ENCODE results near the gene RNF19B. TPM values are rescaled to one million over a fixed set of nuclear protein-coding genes. Genes with fewer than 3 reads are reported as not detected.

Gene RNF19B
- total RNA-seq, 1 donor from 2014 or later, result 29.7 TPM

DNA sequence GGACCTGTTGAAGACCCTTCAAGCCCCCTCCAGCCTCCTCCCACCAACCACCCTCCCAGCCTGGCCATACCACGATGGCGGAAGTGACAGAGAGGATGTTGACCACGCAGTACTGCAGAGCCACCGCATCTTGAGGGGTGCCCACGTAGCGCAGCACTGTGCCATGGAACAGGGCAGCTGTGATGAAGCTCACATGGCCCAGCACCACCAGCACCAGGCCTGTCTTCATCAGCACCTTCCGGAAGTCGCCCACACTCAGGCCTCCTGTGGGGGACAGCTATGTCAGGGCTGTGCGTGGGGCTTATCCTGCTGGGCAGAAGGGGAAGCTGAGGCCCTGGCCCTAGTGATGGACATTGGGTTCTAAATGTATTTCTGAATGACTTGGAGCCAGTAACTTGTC is 66.6 kb downstream of the RNF19B start:
- Histone ChIP-seq H3K79me2 (ENCODE audit: insufficient read depth, low read length) (no peaks in the 10 kb centered on the region), H2AFZ (ENCODE audit: low read depth, low read length) (no peak overlapping the region), H3K4me3 (ENCODE audit: insufficient read depth, low read depth, low read length) (no peak overlapping the region), H3K27ac (ENCODE audit: low read depth, low read length) (no peak overlapping the region), H3K4me2 (ENCODE audit: low read length) (no peak overlapping the region), H3K36me3 (ENCODE audit: insufficient read depth, low read length) (no peaks in the 10 kb centered on the region), H4K20me1 (ENCODE audit: insufficient read depth, low read length) (no peaks in the 10 kb centered on the region), H3K9ac (ENCODE audit: low read length) (no peak overlapping the region), H3K4me1 (ENCODE audit: insufficient read depth, low read length) (peaks cover 2% of the 10 kb centered on the region), H3K9me3 (ENCODE audit: insufficient read depth, low read depth, low read length) (no peaks in the 10 kb centered on the region), H3K27me3 (ENCODE audit: insufficient read depth, low read length) (peaks cover 3% of the 10 kb centered on the region)
- Mint-ChIP-seq H3K4me3 (ENCODE audit: unreplicated experiment) (no peak overlapping the region), H3K27me3 (ENCODE audit: low read depth, unreplicated experiment) (peaks cover 59% of the 10 kb centered on the region), H3K4me1 (ENCODE audit: low read depth, unreplicated experiment) (no peaks in the 10 kb centered on the region), H3K36me3 (ENCODE audit: low read depth, unreplicated experiment) (peaks cover 2% of the 10 kb centered on the region), H3K9me3 (ENCODE audit: unreplicated experiment) (no peaks in the 10 kb centered on the region), H3K27ac (ENCODE audit: unreplicated experiment) (no peak overlapping the region)
- TF ChIP-seq EZH2 (IDR thresholded peaks at IDR 0.05; ENCODE audit: insufficient read depth, low read length), result no peak
- TF ChIP-seq, protein P1, sequence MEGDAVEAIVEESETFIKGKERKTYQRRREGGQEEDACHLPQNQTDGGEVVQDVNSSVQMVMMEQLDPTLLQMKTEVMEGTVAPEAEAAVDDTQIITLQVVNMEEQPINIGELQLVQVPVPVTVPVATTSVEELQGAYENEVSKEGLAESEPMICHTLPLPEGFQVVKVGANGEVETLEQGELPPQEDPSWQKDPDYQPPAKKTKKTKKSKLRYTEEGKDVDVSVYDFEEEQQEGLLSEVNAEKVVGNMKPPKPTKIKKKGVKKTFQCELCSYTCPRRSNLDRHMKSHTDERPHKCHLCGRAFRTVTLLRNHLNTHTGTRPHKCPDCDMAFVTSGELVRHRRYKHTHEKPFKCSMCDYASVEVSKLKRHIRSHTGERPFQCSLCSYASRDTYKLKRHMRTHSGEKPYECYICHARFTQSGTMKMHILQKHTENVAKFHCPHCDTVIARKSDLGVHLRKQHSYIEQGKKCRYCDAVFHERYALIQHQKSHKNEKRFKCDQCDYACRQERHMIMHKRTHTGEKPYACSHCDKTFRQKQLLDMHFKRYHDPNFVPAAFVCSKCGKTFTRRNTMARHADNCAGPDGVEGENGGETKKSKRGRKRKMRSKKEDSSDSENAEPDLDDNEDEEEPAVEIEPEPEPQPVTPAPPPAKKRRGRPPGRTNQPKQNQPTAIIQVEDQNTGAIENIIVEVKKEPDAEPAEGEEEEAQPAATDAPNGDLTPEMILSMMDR (IDR thresholded peaks at IDR 0.05; ENCODE audit: insufficient read depth, low read depth, low read length), result no peak
- no peak for FAIRE-seq
- no peak for DNase-seq (ENCODE audit: low read depth)

GRCh38 chr1:32897082-32898049 is 67.2 kb downstream of the RNF19B start:
- H4K20me1 ChIP-seq (ENCODE audit: insufficient read depth, low read length), result no peaks in the 10 kb centered on the region
- TF ChIP-seq, protein P1 (IDR thresholded peaks at IDR 0.05; ENCODE audit: insufficient read depth, low read depth, low read length), result no peak
- no peak for TF ChIP-seq EZH2 (IDR thresholded peaks at IDR 0.05; ENCODE audit: insufficient read depth, low read length)
- FAIRE-seq, result no peak
- no peaks in the 10 kb centered on the region for H3K79me2 ChIP-seq (ENCODE audit: insufficient read depth, low read length)
- peaks cover 4% of the 10 kb centered on the region for H3K4me1 Mint-ChIP-seq (ENCODE audit: low read depth, unreplicated experiment)
- no peak overlapping the region for H3K27ac Mint-ChIP-seq (ENCODE audit: unreplicated experiment)
- no peak for DNase-seq (ENCODE audit: low read depth)
- H3K4me3 ChIP-seq (ENCODE audit: insufficient read depth, low read depth, low read length), result no peak overlapping the region
- H3K4me3 Mint-ChIP-seq (ENCODE audit: unreplicated experiment), result no peak overlapping the region
- peaks cover 2% of the 10 kb centered on the region for H3K4me1 ChIP-seq (ENCODE audit: insufficient read depth, low read length)
- no peak overlapping the region for H3K27ac ChIP-seq (ENCODE audit: low read depth, low read length)
- H3K27me3 Mint-ChIP-seq (ENCODE audit: low read depth, unreplicated experiment), result peaks cover 60% of the 10 kb centered on the region
- no peaks in the 10 kb centered on the region for H3K9me3 Mint-ChIP-seq (ENCODE audit: unreplicated experiment)
- no peak overlapping the region for H2AFZ ChIP-seq (ENCODE audit: low read depth, low read length)
- no peaks in the 10 kb centered on the region for H3K36me3 ChIP-seq (ENCODE audit: insufficient read depth, low read length)
- no peaks in the 10 kb centered on the region for H3K9me3 ChIP-seq (ENCODE audit: insufficient read depth, low read depth, low read length)
- H3K36me3 Mint-ChIP-seq (ENCODE audit: low read depth, unreplicated experiment), result peaks cover 4% of the 10 kb centered on the region
- H3K27me3 ChIP-seq (ENCODE audit: insufficient read depth, low read length), result peaks cover 7% of the 10 kb centered on the region
- no peak overlapping the region for H3K4me2 ChIP-seq (ENCODE audit: low read length)
- no peak overlapping the region for H3K9ac ChIP-seq (ENCODE audit: low read length)

DNA sequence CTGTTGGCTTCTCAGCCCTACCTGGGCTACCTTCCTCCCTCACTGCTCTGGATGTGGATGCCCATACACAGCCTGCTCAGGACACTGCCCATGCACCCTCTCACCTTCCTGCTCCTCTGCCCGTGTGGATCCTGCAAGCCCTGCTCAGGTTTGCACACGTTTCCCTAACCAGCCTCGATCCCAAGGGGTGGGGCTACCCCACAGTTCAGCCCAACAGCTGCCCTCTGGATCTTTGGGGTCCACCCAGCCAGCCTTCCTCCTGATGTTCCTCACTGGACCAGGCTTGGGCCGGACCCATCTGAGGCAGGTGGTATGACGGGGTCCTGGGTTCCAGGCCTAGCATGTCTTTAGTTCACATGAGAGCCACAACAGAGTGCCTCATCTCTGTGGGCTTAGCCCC is 68.2 kb downstream of the RNF19B start:
- Histone ChIP-seq H2AFZ (ENCODE audit: low read depth, low read length) (no peak overlapping the region), H3K79me2 (ENCODE audit: insufficient read depth, low read length) (no peaks in the 10 kb centered on the region), H3K4me3 (ENCODE audit: insufficient read depth, low read depth, low read length) (no peak overlapping the region), H3K4me1 (ENCODE audit: insufficient read depth, low read length) (peaks cover 2% of the 10 kb centered on the region), H3K9me3 (ENCODE audit: insufficient read depth, low read depth, low read length) (no peaks in the 10 kb centered on the region), H3K9ac (ENCODE audit: low read length) (no peak overlapping the region), H3K27ac (ENCODE audit: low read depth, low read length) (no peak overlapping the region), H3K4me2 (ENCODE audit: low read length) (no peak overlapping the region), H3K27me3 (ENCODE audit: insufficient read depth, low read length) (peaks cover 15% of the 10 kb centered on the region), H4K20me1 (ENCODE audit: insufficient read depth, low read length) (no peaks in the 10 kb centered on the region), H3K36me3 (ENCODE audit: insufficient read depth, low read length) (no peaks in the 10 kb centered on the region)
- no peak for FAIRE-seq
- H3K27ac Mint-ChIP-seq (ENCODE audit: unreplicated experiment), result no peak overlapping the region
- TF ChIP-seq, protein P1 (IDR thresholded peaks at IDR 0.05; ENCODE audit: insufficient read depth, low read depth, low read length), result no peak
- no peak for TF ChIP-seq EZH2 (IDR thresholded peaks at IDR 0.05; ENCODE audit: insufficient read depth, low read length)
- no peak overlapping the region for H3K4me3 Mint-ChIP-seq (ENCODE audit: unreplicated experiment)
- H3K9me3 Mint-ChIP-seq (ENCODE audit: unreplicated experiment), result no peaks in the 10 kb centered on the region
- peaks cover 4% of the 10 kb centered on the region for H3K4me1 Mint-ChIP-seq (ENCODE audit: low read depth, unreplicated experiment)
- H3K36me3 Mint-ChIP-seq (ENCODE audit: low read depth, unreplicated experiment), result peaks cover 5% of the 10 kb centered on the region
- peaks cover 63% of the 10 kb centered on the region for H3K27me3 Mint-ChIP-seq (ENCODE audit: low read depth, unreplicated experiment)
- DNase-seq (ENCODE audit: low read depth), result no peak
